Ishikawa (cell line): ENCODE data around the gene CIT.

Experiments
- CEBPB ChIP-seq: IDR thresholded peaks from 2 replicates; pipeline ENCODE4 v1.6.1; 2012
- CREB1 ChIP-seq: IDR thresholded peaks from 2 replicates; pipeline ENCODE4 v1.6.1; 2012; ENCODE audit warnings: low read depth
- EGR1 ChIP-seq: IDR thresholded peaks from 2 replicates; pipeline ENCODE4 v1.6.1; 2012
- EP300 ChIP-seq: IDR thresholded peaks from 2 replicates; pipeline ENCODE4 v1.6.1; 2012; ENCODE audit warnings: borderline replicate concordance
- FOXM1 ChIP-seq: IDR thresholded peaks from 2 replicates; pipeline ENCODE4 v1.6.1; 2012; ENCODE audit warnings: low read depth, borderline replicate concordance
- NFIC ChIP-seq: IDR thresholded peaks from 2 replicates; pipeline ENCODE4 v1.6.1; 2012
- RAD21 ChIP-seq: IDR thresholded peaks from 2 replicates; pipeline ENCODE4 v1.6.1; 2012; ENCODE audit warnings: low read depth
- TAF1 ChIP-seq: IDR thresholded peaks from 2 replicates; pipeline ENCODE4 v1.6.1; 2012; ENCODE audit warnings: low read depth, mild to moderate bottlenecking
- TCF12 ChIP-seq: IDR thresholded peaks from 2 replicates; pipeline ENCODE4 v1.6.1; 2012; ENCODE audit warnings: low read depth
- TEAD4 ChIP-seq: IDR thresholded peaks from 2 replicates; pipeline ENCODE4 v1.6.1; 2012
- YY1 ChIP-seq: IDR thresholded peaks from 2 replicates; pipeline ENCODE4 v1.6.1; 2012; ENCODE audit warnings: low read depth
- ZBTB7A ChIP-seq: IDR thresholded peaks from 2 replicates; pipeline ENCODE4 v1.6.1; 2012; ENCODE audit warnings: low read depth
- TF ChIP-seq, protein P1 (sequence below): IDR thresholded peaks from 2 replicates; pipeline ENCODE4 v1.6.1; 2012
- TF ChIP-seq, protein P2 (sequence below): IDR thresholded peaks from 2 replicates; pipeline ENCODE4 v1.6.1; 2012
- TF ChIP-seq, protein P3 (sequence below): IDR thresholded peaks from 2 replicates; pipeline ENCODE4 v1.6.1; 2012; ENCODE audit warnings: low read depth, mild to moderate bottlenecking

The CIT gene

DNA sequence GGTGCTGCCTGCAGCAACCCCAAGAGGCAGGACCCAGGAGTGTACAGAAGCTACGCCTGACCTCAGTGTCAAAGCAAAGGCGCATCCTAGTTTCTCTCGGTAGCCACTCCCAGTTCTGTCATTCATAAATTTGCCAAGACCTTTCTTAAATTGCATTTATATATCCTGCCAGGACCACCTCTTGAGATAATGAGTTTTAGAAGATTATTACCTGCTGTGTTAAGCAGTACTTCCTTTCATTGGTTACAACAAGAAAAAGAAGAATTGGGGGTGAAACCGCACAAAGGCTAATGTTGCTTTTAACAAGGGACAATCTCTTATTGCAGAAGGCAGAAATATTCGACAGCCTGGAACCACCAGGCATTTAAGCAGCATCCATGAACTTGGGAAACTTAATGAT is 57.8 kb downstream of the CIT start:
- TF ChIP-seq CREB1 (no peak), FOXM1 (no peak), EGR1 (no peak), RAD21 (no peak), EP300 (no peak), TCF12 (no peak), TAF1 (no peak), CEBPB (no peak), NFIC (no peak)
- TF ChIP-seq, protein P1, sequence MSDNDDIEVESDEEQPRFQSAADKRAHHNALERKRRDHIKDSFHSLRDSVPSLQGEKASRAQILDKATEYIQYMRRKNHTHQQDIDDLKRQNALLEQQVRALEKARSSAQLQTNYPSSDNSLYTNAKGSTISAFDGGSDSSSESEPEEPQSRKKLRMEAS = no peak
- TF ChIP-seq, protein P2, sequence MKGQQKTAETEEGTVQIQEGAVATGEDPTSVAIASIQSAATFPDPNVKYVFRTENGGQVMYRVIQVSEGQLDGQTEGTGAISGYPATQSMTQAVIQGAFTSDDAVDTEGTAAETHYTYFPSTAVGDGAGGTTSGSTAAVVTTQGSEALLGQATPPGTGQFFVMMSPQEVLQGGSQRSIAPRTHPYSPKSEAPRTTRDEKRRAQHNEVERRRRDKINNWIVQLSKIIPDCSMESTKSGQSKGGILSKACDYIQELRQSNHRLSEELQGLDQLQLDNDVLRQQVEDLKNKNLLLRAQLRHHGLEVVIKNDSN = no peak
- TF ChIP-seq, protein P3, sequence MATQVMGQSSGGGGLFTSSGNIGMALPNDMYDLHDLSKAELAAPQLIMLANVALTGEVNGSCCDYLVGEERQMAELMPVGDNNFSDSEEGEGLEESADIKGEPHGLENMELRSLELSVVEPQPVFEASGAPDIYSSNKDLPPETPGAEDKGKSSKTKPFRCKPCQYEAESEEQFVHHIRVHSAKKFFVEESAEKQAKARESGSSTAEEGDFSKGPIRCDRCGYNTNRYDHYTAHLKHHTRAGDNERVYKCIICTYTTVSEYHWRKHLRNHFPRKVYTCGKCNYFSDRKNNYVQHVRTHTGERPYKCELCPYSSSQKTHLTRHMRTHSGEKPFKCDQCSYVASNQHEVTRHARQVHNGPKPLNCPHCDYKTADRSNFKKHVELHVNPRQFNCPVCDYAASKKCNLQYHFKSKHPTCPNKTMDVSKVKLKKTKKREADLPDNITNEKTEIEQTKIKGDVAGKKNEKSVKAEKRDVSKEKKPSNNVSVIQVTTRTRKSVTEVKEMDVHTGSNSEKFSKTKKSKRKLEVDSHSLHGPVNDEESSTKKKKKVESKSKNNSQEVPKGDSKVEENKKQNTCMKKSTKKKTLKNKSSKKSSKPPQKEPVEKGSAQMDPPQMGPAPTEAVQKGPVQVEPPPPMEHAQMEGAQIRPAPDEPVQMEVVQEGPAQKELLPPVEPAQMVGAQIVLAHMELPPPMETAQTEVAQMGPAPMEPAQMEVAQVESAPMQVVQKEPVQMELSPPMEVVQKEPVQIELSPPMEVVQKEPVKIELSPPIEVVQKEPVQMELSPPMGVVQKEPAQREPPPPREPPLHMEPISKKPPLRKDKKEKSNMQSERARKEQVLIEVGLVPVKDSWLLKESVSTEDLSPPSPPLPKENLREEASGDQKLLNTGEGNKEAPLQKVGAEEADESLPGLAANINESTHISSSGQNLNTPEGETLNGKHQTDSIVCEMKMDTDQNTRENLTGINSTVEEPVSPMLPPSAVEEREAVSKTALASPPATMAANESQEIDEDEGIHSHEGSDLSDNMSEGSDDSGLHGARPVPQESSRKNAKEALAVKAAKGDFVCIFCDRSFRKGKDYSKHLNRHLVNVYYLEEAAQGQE = no peak

DNA sequence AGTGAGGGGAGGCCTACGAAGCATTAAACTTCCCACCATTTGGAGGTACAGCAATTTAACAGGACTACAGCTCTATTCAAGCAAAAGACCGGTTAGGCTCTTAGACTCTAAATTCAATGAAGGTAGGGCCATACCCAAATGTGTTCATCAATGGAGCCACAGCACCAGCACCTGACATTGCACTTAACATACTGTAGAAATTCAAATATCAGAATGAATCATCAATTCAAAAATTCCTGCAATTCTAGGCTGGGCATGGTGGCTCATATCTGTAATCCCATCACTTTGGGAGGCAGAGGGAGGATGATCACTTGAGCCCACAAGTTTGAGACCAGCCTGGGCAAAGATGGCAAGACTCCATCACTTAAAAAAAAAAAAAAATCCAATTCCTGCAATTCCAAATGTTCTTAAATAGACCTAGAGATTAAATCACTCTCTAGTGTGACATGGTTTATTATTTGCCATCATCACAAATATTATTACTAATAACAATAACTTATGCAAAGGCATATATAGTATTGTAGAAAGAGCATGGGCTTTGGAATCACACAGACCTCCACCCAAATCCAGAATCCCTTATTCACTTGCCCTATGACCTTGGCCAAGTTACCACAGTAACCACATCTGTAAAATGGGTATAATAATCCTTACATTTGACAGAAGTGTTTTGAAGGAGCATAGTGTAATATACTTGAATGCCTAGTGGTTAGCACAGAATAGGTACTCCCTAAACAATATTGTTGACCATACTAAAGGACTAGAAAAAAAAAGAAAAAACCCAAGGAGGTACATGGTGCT is 59.4 kb downstream of the CIT start:
- no peak for TF ChIP-seq TCF12
- TF ChIP-seq CEBPB = no peak
- no peak for TF ChIP-seq NFIC
- no peak for TF ChIP-seq CREB1
- TF ChIP-seq YY1 = no peak
- TF ChIP-seq TAF1 = no peak

DNA sequence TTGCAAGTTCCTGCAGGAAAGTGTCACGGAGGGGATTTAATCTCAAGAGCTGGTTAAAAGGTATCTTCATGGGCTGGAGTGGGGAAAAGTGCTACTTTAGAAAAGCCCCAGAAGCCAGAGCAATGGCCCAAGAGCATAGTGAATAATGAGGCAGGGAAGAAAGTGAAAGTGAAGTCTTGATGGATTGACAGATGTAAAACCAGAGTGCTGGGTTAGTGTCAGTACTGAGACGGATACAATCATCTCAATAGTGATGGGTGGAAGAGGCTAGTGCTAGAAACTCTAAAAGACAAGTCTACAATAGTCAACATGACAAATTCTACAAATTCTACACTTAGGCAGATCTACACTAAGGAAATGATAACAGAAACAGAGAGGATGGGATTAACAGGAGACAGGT is 68.1 kb downstream of the CIT start:
- TF ChIP-seq, protein P3 = no peak
- TF ChIP-seq TCF12 (no peak), CREB1 (no peak), CEBPB (no peak), RAD21 (no peak)
- TF ChIP-seq, protein P2 = no peak

DNA sequence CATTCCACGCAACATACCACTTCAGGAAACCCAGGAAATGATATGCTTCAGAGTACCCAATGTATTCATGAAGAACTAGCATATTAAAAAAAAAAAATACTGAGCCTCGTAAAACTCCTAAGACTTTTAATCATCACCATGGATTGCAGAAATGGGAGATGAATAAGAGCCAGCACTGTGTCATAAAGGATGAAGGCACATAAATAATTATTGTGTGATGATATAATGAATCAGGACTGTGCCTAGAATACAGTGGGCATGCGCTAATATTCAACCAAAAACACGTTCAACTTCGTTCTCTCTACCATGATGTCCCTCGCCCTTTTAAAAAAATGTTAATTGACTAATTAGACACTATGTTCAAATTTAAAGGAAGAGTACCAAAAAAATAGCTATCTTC is 68.7 kb downstream of the CIT start:
- TF ChIP-seq TEAD4 = no peak
- TF ChIP-seq CREB1 = no peak
- no peak for TF ChIP-seq EGR1
- TF ChIP-seq NFIC = no peak
- TF ChIP-seq EP300 = no peak
- TF ChIP-seq FOXM1 = no peak
- no peak for TF ChIP-seq RAD21
- no peak for TF ChIP-seq TAF1
- no peak for TF ChIP-seq TCF12
- TF ChIP-seq, protein P2 = no peak

DNA sequence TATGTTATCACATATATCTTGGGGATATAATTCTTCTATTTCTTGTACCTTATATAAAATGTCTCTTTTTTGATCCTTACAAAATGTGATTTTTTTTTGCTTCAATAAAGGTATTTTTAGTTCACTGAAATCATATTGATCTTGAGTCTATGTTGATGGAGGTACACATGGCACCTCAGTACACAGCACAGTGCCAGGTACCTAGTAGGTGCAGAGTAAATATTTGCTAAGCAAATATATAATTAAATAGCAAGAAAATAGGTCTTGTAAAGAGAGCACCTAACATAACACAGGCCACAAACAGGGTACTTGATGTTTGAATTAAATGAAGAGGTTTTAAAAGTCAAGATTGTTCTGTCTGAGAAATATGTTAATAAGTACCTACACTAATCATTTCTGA is 69.7 kb downstream of the CIT start:
- TF ChIP-seq TEAD4 (no peak), ZBTB7A (no peak), RAD21 (no peak), EP300 (no peak), EGR1 (no peak), CEBPB (no peak), NFIC (no peak), YY1 (no peak), CREB1 (no peak)
- TF ChIP-seq, protein P2 = no peak
- TF ChIP-seq, protein P3 = no peak
- TF ChIP-seq, protein P1 = no peak
